ENCODE measurements around the gene LMF2.

DNA sequence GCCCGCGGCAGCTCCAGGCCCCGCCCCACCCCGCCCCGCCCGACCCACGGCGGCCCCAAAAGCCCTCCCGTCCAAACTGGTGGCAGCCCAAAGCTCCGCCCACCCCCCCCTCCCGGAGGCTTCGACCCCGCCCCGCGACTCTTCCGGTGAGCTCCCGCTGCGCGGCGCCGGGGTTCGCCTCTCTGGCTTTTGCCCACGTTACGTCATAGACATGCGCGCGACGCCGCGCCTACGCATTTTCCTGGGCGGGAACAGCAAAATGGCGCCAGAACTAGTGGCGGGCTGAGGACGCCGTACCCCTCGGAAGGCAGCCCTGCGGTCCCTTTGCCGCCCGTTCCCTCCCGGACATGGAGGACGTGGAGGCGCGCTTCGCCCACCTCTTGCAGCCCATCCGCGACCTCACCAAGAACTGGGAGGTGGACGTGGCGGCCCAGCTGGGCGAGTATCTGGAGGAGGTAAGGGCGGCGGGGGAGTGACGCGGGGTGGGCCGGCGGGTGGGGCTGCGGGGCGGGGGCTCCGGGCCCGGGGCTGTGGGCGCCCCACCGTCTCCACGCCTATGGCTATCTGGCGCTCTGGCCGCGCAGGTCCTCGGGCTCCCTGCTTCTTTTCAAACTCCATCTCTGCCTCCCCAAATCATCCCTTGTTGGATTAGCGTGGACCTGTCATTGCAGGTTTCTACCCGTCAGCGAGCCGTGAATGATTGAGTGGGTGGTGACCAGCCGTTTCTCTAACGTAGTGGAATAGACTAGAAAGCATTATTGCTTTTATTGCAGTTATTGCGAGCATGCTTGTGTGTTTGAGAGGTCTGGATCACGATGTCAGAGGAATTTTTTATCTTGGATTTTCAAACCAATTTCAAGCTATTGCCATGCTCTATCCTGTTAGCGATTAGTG is 736 bp upstream of the LMF2 start, which contains the start of gene NCAPH2:
- TF ChIP-seq POLR2A (IDR thresholded peaks at IDR 0.05), result peak in 1 of 2 donors; percentile 82
- TF ChIP-seq CTCF (IDR thresholded peaks at IDR 0.05), result no peak
- peak; percentile 90 to 95 for TF ChIP-seq POLR2AphosphoS5 (IDR thresholded peaks at IDR 0.05; ENCODE audit: insufficient read depth in 1 of 2, low read depth in 1 of 2)
